HG03025 (cell line): ENCODE measurements around the gene SMCHD1.
"Not testable (repeated sequence)": the region's sequence is repeated elsewhere in the genome, so short reads cannot be mapped to it uniquely, and the experiment has no call there.

Source experiments
- ATAC-seq: cut with Tn5 transposase; IDR thresholded peaks from one replicate; pipeline ENCODE4 v1.9.1; 2021; ENCODE audit warnings: mild to moderate bottlenecking, moderate library complexity; ENCODE audit not compliant: unreplicated experiment, low FRiP score

Gene SMCHD1

GRCh38 chr18:2808640-2809039, 153.1 kb downstream of the SMCHD1 start:
- ATAC-seq, result not testable (repeated sequence)

- ATAC-seq, result not testable (repeated sequence)
Measured at GRCh38 chr18:2809666-2810183, 154.2 kb downstream of the SMCHD1 start.

- no peak for ATAC-seq
Measured at GRCh38 chr18:2811416-2811815, 155.9 kb downstream of the SMCHD1 start.

- ATAC-seq, result no peak
Measured at GRCh38 chr18:2814928-2815327, 159.4 kb downstream of the SMCHD1 start.

GRCh38 chr18:2818281-2818680, 162.8 kb downstream of the SMCHD1 start:
- no peak for ATAC-seq

GRCh38 chr18:2821695-2822094, 166.2 kb downstream of the SMCHD1 start:
- ATAC-seq, result no peak

- ATAC-seq, result no peak
Measured at GRCh38 chr18:2822213-2822921, 166.8 kb downstream of the SMCHD1 start.

- ATAC-seq, result no peak
Measured at GRCh38 chr18:2823202-2823601, 167.7 kb downstream of the SMCHD1 start.

GRCh38 chr18:2823966-2824365, 168.4 kb downstream of the SMCHD1 start:
- no peak for ATAC-seq

- no peak for ATAC-seq
Measured at GRCh38 chr18:2824865-2825264, 169.3 kb downstream of the SMCHD1 start.

- no peak for ATAC-seq
Measured at GRCh38 chr18:2825613-2826175, 170.2 kb downstream of the SMCHD1 start.

GRCh38 chr18:2826581-2826980, 171.1 kb downstream of the SMCHD1 start:
- ATAC-seq, result no peak

- no peak for ATAC-seq
Measured at GRCh38 chr18:2827061-2827460, 171.5 kb downstream of the SMCHD1 start.

- ATAC-seq, result not testable (repeated sequence)
Measured at GRCh38 chr18:2836118-2836517, 180.6 kb downstream of the SMCHD1 start.

GRCh38 chr18:2837290-2837689, 181.8 kb downstream of the SMCHD1 start:
- not testable (repeated sequence) for ATAC-seq

GRCh38 chr18:2839202-2839601, 183.7 kb downstream of the SMCHD1 start:
- ATAC-seq, result no peak

- ATAC-seq, result no peak
Measured at GRCh38 chr18:2840521-2840920, 185.0 kb downstream of the SMCHD1 start.

GRCh38 chr18:2843146-2843545, 187.6 kb downstream of the SMCHD1 start:
- no peak for ATAC-seq

GRCh38 chr18:2845172-2845571, 189.6 kb downstream of the SMCHD1 start:
- no peak for ATAC-seq

- ATAC-seq, result no peak
Measured at GRCh38 chr18:2846636-2847316, 191.2 kb downstream of the SMCHD1 start, which contains the start of gene EMILIN2. EMILIN2 (plus strand) TSS chr18:2847006; CDS start chr18:2847189, 183 bp downstream.
